Hepatocyte (in vitro differentiated cells): ENCODE data around the gene GALNT15. TPM values are rescaled to one million over a fixed set of nuclear protein-coding genes. Genes with fewer than 3 reads are reported as not detected.

ENCODE experiments used
- DNase-seq: peaks from one replicate; pipeline ENCODE4 v3.0.0-alpha.2; 2016; ENCODE audit warnings: low spot score
- H2AFZ ChIP-seq: fragments of 200-600 bp; sonication (generic); 2 replicates; pipeline ENCODE4 v1.6.0; 2016; ENCODE audit warnings: antibody characterized with exemption, mild to moderate bottlenecking
- H3K27ac ChIP-seq: fragments of 200-600 bp; sonication (generic); 2 replicates; pipeline ENCODE4 v1.5.1; 2016; ENCODE audit warnings: mild to moderate bottlenecking
- H3K27me3 ChIP-seq: fragments of 200-600 bp; sonication (generic); 2 replicates; pipeline ENCODE4 v1.6.1; 2016
- H3K36me3 ChIP-seq: fragments of 200-600 bp; sonication (generic); replicated peaks from 2 replicates; pipeline ENCODE4 v1.5.1; 2016; ENCODE audit warnings: low read depth; ENCODE audit not compliant: insufficient read depth
- H3K4me1 ChIP-seq: fragments of 200-600 bp; sonication (generic); 2 replicates; pipeline ENCODE4 v1.5.1; 2016; ENCODE audit warnings: mild to moderate bottlenecking, moderate library complexity; ENCODE audit not compliant: insufficient read depth
- H3K4me2 ChIP-seq: fragments of 200-600 bp; sonication (generic); 2 replicates; pipeline ENCODE4 v1.6.0; 2016
- H3K4me3 ChIP-seq: fragments of 200-600 bp; sonication (generic); 2 replicates; pipeline ENCODE4 v1.5.1; 2016; ENCODE audit warnings: mild to moderate bottlenecking
- H3K79me2 ChIP-seq: fragments of 200-600 bp; sonication (generic); 2 replicates; pipeline ENCODE4 v1.6.0; 2017; ENCODE audit warnings: mild to moderate bottlenecking
- H3K9me2 ChIP-seq: fragments of 200-600 bp; sonication (generic); replicated peaks from 2 replicates; pipeline ENCODE4 v1.6.0; 2017; ENCODE audit warnings: mild to moderate bottlenecking; ENCODE audit not compliant: insufficient read depth
- H3K9me3 ChIP-seq: fragments of 200-600 bp; sonication (generic); 2 replicates; pipeline ENCODE4 v1.5.1; 2016; ENCODE audit warnings: low read depth, mild to moderate bottlenecking
- H4K20me1 ChIP-seq: fragments of 200-600 bp; sonication (generic); 2 replicates; pipeline ENCODE4 v1.6.0; 2016; ENCODE audit warnings: mild to moderate bottlenecking; ENCODE audit not compliant: insufficient read depth, poor library complexity, severe bottlenecking
- EZH2 ChIP-seq: fragments of 200-600 bp; sonication (generic); IDR thresholded peaks from 2 replicates; pipeline ENCODE4 v1.6.1; 2016; ENCODE audit warnings: antibody characterized with exemption, mild to moderate bottlenecking, borderline replicate concordance
- EZH2phosphoT487 ChIP-seq: fragments of 200-600 bp; sonication (generic); IDR thresholded peaks from one replicate; pipeline ENCODE4 v1.6.1; 2018; ENCODE audit warnings: antibody characterized with exemption, mild to moderate bottlenecking, low read depth, moderate library complexity; ENCODE audit not compliant: unreplicated experiment, severe bottlenecking
- WGBS: methylation state at CpG from one replicate; pipeline ENCODE4 v1.1.6; 2016; ENCODE audit warnings: low lambda C conversion rate; ENCODE audit errors: missing lambda C conversion rate; 5-methylcytosine and 5-hydroxymethylcytosine counted together
- polyA plus RNA-seq: library from polyadenylated mRNA; unstranded; fragments of >200 nt; fragmentation: Nextera tagmentation; extraction: Ambion mirVana; gene quantifications from 2 replicates; pipeline ENCODE4 v1.2.1, GENCODE V29; 2016
- total RNA-seq: library from RNA; depleted of rRNA; stranded (reverse); fragments of >200 nt; gene quantifications from 2 replicates; pipeline ENCODE4 v1.2.3, GENCODE V29; 2014
- TF ChIP-seq, protein P1 (sequence below): fragments of 200-600 bp; sonication (generic); IDR thresholded peaks from 2 replicates; pipeline ENCODE4 v1.5.1; 2016; ENCODE audit warnings: antibody characterized with exemption, mild to moderate bottlenecking; ENCODE audit not compliant: poor library complexity

Gene GALNT15
- total and polyA plus RNA-seq, 2 experiments from 2014 or later, result 1.1 to 1.4 TPM

DNA sequence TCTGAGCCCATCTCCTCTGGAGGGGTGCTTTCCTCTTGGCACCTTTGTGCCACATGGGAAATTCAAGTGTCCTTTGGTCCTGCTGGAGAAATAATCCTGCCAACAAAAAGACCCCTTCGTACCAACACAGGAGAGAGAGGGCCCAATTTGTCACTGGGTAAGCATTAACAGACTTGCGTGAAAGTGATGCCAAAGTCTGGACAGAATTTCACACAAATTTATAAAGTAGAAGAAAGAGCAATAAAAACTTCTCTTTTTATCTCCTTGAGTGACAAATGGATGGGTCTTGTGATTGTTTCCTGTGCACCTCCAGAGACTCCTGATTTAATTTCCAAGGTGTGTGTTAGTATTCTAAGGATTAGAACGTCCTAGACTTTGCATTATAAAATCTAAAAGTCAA is 75.4 kb downstream of the GALNT15 start:
- Histone ChIP-seq H3K9me3 (no peaks in the 10 kb centered on the region), H3K79me2 (no peaks in the 10 kb centered on the region), H2AFZ (no peak overlapping the region), H3K27me3 (no peaks in the 10 kb centered on the region), H3K4me2 (no peak overlapping the region), H3K36me3 (no peaks in the 10 kb centered on the region), H4K20me1 (no peaks in the 10 kb centered on the region), H3K27ac (no peak overlapping the region), H3K4me1 (peaks cover 21% of the 10 kb centered on the region), H3K4me3 (no peak overlapping the region), H3K9me2 (no peaks in the 10 kb centered on the region)
- TF ChIP-seq EZH2 (no peak), EZH2phosphoT487 (no peak)
- TF ChIP-seq, protein P1, sequence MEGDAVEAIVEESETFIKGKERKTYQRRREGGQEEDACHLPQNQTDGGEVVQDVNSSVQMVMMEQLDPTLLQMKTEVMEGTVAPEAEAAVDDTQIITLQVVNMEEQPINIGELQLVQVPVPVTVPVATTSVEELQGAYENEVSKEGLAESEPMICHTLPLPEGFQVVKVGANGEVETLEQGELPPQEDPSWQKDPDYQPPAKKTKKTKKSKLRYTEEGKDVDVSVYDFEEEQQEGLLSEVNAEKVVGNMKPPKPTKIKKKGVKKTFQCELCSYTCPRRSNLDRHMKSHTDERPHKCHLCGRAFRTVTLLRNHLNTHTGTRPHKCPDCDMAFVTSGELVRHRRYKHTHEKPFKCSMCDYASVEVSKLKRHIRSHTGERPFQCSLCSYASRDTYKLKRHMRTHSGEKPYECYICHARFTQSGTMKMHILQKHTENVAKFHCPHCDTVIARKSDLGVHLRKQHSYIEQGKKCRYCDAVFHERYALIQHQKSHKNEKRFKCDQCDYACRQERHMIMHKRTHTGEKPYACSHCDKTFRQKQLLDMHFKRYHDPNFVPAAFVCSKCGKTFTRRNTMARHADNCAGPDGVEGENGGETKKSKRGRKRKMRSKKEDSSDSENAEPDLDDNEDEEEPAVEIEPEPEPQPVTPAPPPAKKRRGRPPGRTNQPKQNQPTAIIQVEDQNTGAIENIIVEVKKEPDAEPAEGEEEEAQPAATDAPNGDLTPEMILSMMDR, result no peak
- DNase-seq, result no peak
- WGBS, result 68% methylated on average over 3 of the region's 3 CpGs

DNA sequence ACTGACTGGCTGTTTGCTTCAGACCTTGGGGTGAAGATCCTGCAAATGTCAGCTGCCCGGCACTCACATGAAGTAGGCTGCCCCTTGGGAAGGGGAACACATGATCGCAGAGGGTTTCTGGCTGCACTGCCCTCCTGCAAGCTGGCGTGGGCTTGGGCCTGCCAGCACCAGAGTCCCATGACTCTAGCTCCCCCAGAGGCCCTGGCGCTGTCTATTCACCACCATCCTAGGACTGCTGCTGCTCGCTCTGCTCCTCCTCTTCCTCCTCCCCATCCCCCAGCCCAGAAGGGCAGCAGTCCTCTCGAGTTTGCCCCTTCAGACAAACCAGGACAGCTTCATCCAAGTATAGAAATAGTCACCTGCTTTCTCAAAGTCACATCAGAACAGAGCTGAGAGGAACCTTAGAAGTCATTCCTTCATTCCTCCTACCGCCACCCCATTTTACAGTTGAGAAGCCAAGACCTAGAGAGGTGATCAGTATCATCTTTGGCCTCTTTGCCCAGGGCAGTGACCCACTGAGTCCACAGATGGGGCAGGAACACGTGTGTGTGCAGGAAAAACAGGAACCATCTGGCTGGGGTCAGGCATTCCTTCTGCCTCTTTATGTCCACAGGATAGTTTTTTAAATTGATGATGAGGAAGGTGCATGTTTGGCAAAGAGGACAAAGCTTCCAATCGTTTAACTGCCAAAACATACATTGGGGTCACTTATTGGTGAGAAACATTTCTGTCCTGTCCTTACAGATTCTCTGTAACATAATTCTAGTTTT is 77.0 kb downstream of the GALNT15 start:
- DNase-seq, result no peak
- Histone ChIP-seq H4K20me1 (no peaks in the 10 kb centered on the region), H3K9me3 (no peaks in the 10 kb centered on the region), H3K36me3 (no peaks in the 10 kb centered on the region), H3K4me1 (peaks cover 21% of the 10 kb centered on the region), H3K79me2 (no peaks in the 10 kb centered on the region), H3K9me2 (no peaks in the 10 kb centered on the region), H2AFZ (no peak overlapping the region), H3K27ac (peak overlapping the region; percentile 80), H3K4me2 (no peak overlapping the region), H3K4me3 (no peak overlapping the region), H3K27me3 (no peaks in the 10 kb centered on the region)
- TF ChIP-seq EZH2phosphoT487 (no peak), EZH2 (no peak)
- 83% methylated on average over 9 of the region's 9 CpGs for WGBS

- WGBS, result 51% methylated on average over 7 of the region's 7 CpGs
- Histone ChIP-seq H3K36me3 (no peaks in the 10 kb centered on the region), H3K27me3 (no peaks in the 10 kb centered on the region), H3K27ac (peak overlapping the region; percentile 80), H3K79me2 (no peaks in the 10 kb centered on the region), H3K4me2 (peak overlapping the region; percentile 8), H2AFZ (no peak overlapping the region), H3K9me3 (no peaks in the 10 kb centered on the region), H3K4me1 (peaks cover 21% of the 10 kb centered on the region), H4K20me1 (no peaks in the 10 kb centered on the region), H3K9me2 (no peaks in the 10 kb centered on the region), H3K4me3 (no peak overlapping the region)
- peak; percentile 75 for DNase-seq
- TF ChIP-seq, protein P1, result no peak
- no peak for TF ChIP-seq EZH2
- no peak for TF ChIP-seq EZH2phosphoT487
Observed at GRCh38 chr3:16252243-16252978, 77.9 kb downstream of the GALNT15 start.

- peak overlapping the region; percentile 70 for H3K27ac ChIP-seq
- no peaks in the 10 kb centered on the region for H4K20me1 ChIP-seq
- H3K4me1 ChIP-seq, result peaks cover 21% of the 10 kb centered on the region
- no peak for TF ChIP-seq EZH2
- TF ChIP-seq, protein P1, result no peak
- TF ChIP-seq EZH2phosphoT487, result no peak
- H3K36me3 ChIP-seq, result no peaks in the 10 kb centered on the region
- H3K27me3 ChIP-seq, result no peaks in the 10 kb centered on the region
- peak overlapping the region; percentile 8 for H3K4me2 ChIP-seq
- no peaks in the 10 kb centered on the region for H3K79me2 ChIP-seq
- 91% methylated on average over 2 of the region's 2 CpGs for WGBS
- H2AFZ ChIP-seq, result no peak overlapping the region
- no peak overlapping the region for H3K4me3 ChIP-seq
- H3K9me2 ChIP-seq, result no peaks in the 10 kb centered on the region
- H3K9me3 ChIP-seq, result no peaks in the 10 kb centered on the region
- no peak for DNase-seq
Observed at GRCh38 chr3:16252988-16253387, 78.5 kb downstream of the GALNT15 start.
